SKM-1 (cell line): Measurements from ENCODE around the gene FILIP1L.
"Not testable (repeated sequence)": the region's sequence is repeated elsewhere in the genome, so short reads cannot be mapped to it uniquely, and the experiment has no call there.

ENCODE experiments used
- DNase-seq: peaks from one replicate; lab custom pipeline; 2025; ENCODE audit not compliant: unreplicated experiment; lab: John Stamatoyannopoulos, UW

The FILIP1L gene

DNA sequence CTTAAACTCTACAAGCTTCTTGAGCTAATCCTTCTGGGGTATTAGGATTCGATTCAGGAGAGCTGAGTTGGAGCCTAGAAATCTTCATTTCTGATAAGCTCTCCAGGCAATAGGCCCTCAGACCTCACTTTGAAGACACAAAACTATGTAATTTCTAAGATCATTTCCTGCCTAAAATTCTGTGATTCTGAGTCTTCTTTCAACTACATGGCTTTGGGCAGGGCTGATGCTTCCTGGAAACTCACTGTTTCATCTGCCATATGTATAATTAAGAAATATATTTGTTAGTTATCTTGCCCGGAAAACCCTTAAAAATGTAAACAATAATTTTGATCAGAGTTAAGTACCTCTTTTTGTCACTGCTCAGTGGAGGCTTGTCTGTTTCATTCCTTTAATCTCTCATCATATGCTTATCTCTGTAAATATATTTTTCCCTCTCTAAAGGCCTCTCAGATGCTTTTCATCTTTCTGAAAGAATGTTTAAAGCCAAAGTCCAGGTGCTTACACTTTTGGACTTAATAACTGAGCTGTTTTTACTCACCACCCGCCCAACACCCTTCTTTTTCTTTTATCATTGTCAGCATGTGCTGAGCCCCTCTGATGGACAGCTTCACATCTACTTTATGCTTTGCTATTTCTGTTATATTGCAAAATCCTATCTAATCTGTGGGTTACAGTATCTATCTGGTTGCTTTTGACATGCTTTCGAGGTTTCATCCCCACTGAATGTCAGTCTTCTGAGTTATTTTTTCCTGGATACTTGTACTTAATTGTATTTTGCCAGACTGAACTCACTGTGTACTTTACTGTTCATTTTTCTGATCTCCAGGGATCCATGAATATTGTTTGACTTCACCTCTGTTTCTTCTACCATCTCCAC lies 38.2 kb downstream of the FILIP1L start:
- DNase-seq = no peak

DNA sequence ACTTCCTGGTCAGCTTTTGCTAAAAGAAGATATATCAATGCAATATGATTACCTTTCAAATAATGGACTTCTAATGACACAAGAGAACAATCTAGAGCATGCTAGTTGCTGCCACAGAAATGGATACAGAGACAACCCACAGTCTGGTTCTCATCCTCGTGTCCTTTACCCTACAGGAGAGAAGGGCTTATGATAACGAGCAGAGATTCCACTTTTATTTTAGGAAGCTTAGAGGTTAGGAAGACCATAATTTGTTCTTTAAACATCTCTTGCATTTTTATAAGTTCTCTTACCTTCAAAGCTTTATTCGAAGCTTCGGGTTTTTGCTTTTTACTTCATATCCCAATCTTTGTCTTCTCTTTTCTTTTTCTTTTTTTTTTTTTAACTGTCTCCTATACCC lies 39.1 kb downstream of the FILIP1L start:
- DNase-seq = no peak

DNA sequence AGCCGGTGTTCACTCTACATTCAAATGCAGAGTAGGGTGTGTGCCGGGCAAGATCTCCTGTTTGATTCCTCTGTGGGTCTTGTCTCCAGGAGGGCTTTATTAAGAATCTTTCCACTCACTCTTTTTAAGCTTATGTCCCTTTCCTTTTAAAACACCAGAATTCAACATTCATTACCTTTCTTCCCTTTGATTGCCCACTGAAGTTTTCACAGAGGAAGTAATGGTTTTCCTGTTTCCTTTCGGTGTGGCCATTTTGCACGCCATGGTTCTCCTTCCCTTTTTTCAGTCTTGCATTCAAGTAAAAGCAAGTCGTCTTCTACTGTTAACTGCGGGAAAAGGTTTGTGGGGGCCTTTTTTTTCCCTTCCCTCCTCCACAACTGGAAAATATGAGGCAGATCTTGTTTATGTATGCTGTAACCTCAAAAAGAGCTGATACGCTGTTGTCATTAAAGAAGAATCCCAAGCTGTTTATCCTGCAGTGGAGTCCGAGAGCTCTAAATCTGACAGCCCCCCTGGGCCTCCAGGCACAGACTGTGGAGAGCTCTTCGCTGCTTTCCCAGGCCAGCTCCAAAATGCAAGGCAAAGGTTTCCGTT lies 40.5 kb downstream of the FILIP1L start:
- DNase-seq = peak; percentile 69

DNA sequence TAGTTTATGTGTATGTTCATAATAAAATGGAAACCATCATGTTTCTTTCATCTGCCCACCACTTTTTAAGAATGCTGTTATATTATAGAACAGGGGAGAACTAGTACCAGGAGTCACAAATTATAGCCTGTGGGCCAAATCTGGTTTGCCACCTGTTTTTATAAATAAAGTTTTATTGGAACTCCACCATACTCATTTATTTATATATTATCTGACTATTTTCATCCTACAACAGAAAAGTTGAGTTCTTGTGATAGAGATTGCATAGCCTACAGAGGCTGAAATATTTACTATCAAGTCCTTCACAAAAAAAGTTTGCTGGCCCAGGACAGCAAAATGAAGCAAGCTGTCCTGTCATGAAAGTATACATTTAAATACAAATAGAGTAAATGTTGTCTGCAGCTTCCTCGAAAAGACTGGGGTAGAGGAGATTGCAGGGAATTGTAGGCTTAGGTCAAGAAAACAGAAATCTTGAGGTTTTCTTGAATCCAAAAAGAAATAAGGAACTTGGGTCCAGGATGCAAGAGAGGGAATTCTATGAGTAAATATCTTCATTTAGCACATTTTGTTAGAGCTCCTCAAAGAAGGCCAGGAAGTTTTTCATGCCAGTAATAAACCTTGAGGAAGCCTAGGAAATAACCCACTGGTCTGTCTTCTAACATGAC lies 41.1 kb downstream of the FILIP1L start:
- no peak for DNase-seq

- peak; percentile 86 for DNase-seq
These were observed 41.8 kb downstream of the FILIP1L start for GRCh38 chr3:100072326-100073048.

- no peak for DNase-seq
These were observed 44.8 kb downstream of the FILIP1L start for GRCh38 chr3:100069472-100069871.

- DNase-seq = peak; percentile 66
These were observed 45.5 kb downstream of the FILIP1L start for GRCh38 chr3:100068826-100069225.

- no peak for DNase-seq
These were observed 46.7 kb downstream of the FILIP1L start for GRCh38 chr3:100067589-100067988.

- no peak for DNase-seq
These were observed 50.3 kb downstream of the FILIP1L start for GRCh38 chr3:100063929-100064461.

DNA sequence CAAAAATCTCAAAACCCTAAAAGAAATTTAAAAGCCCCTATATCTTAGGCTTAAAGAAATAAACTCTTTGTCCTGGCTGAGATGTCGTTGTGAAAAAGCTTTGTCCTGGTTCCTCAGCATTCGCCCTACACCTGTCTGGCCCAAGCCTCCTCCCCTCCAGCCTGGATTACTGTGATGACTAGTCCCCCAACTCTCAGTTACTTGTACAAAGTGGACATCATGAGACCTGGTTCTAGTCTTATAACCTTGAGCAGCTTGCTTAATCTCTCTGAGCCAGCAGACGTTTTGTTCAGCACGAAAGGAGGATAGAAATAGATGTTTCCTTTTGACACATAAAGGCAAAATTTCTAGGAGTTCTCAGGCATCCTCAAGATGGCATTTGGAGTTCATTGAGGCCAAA lies 51.6 kb downstream of the FILIP1L start:
- DNase-seq = no peak

DNA sequence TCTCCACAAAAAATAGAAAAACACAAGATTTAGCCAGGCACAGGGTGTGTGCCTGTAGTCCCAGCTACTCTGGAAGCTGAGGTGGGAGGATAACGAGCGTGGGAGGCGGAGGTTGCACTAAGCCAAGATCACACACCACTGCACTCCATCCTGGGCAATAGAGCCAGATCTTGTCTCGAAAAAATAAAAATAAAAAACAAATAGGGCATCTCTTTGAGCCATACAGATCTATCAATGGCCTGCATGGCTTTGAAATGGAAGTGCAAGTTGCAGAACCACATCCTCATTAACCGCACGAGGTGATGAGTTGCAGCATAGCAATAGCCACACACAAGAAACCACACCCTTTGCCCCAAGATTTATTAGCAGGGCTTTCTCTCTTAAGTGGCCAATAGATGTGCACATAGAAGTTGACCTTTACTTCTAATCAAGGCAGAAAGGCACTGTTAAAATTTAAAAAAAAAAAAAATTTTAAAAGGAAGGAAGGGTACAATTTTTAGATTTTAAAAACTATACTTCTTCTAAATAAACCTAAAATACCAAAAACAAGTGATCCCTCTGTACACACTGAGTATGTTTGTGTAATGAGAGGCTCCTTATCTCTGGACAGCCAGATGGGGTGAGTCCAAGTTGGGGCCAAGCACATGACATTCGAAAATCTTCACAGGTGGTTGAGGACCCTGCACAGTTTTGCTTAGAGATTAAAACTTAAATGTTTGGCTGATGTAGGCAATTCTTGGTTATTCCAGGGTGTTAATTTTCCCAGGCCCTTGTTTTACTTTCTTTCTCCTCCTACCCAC lies 53.4 kb downstream of the FILIP1L start:
- DNase-seq = peak; percentile 32

GRCh38 chr3:100059472-100059871 lies 54.8 kb downstream of the FILIP1L start:
- no peak for DNase-seq

DNA sequence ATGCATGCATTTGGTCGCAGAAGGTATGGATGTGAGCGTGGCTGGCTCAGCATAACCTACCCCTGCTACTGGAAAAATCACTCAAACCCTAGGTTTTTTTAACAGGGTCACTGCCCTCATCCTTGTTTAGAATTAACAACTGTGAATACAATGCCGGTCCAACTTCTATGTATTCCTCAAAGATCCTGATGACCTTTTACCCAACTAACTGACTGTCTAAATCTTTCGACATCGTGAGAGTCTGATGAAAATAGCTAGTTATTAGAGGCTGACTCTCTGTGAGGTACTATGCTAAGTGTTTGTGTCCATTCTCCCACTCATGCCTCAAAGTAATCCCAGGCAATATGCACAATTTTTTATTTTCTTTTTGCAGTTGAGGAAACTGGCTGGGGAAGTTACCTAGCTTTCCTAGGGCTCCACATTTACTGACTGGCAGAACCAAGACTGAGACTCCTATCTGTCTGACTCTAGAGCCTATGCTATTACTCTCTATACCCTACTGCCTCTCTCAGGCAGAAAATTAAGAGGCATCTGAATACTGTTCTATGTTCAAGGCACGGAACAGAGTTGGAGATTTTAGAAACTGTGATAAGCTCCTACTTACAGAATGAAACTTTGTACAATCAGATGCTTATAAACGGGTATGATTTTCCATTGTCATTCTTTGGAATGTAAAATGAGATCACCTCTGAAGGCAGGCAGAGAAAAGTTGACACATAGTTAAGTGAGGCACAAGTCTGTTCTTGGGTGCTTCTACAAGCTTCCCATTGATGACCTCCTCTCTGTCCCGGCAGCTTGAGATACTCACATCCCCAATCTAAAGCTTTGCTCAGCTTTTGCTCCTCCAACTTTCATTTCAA lies 56.4 kb downstream of the FILIP1L start:
- DNase-seq = no peak

GRCh38 chr3:100053951-100054620 lies 60.2 kb downstream of the FILIP1L start:
- DNase-seq = no peak

- not testable (repeated sequence) for DNase-seq
These were observed 62.8 kb downstream of the FILIP1L start for GRCh38 chr3:100051513-100051912.

DNA sequence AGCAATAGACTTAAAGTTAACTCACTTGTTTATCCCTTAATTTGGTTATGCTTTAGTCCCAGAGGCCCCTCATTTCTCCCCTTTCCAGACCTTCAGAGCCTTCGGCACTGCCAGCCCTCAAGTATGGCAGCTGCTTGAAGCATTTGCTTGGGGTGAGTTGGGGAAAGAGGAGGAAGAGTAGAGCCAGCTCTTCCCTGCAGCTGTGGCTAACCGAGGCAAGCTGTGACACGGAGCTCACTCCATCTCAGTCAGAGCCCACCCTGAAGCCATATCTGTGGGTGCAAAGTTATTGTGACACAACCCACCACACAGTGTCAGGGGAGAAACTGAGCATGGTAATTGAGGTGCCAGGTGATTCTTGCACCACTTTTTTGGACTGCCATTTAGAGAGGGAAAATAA lies 66.1 kb downstream of the FILIP1L start:
- DNase-seq = no peak

- DNase-seq = no peak
These were observed 66.7 kb downstream of the FILIP1L start for GRCh38 chr3:100047455-100048141.

- DNase-seq = peak; percentile 11
These were observed 67.3 kb downstream of the FILIP1L start for GRCh38 chr3:100046986-100047385.
